CD1c-positive myeloid dendritic cell (primary cell): ENCODE results near the gene MGRN1.

Source experiments
- DNase-seq: peaks from one replicate; pipeline ENCODE4 v3.0.0-alpha.2; 2016; ENCODE audit errors: extremely low spot score

MGRN1 gene

DNA sequence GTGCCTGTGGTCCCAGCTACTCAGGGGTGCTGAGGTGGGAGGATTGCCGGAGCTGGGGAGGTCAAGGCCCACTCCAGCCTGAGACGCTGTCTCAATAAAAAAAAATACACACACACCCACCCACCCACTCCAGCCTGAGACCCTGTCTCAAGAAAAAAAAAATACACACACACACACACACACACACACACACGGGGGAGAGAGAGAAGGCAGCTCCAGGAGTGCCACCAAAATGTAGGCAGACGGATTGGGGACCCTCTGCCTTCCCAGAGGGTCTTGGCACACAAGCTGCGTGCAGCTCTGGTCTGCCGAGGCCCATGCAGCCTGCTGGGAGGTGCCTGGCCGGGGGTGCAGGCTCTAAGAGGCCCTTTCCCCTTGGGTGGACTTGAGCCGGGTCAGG, 62.8 kb downstream of the MGRN1 start:
- DNase-seq = no peak

DNA sequence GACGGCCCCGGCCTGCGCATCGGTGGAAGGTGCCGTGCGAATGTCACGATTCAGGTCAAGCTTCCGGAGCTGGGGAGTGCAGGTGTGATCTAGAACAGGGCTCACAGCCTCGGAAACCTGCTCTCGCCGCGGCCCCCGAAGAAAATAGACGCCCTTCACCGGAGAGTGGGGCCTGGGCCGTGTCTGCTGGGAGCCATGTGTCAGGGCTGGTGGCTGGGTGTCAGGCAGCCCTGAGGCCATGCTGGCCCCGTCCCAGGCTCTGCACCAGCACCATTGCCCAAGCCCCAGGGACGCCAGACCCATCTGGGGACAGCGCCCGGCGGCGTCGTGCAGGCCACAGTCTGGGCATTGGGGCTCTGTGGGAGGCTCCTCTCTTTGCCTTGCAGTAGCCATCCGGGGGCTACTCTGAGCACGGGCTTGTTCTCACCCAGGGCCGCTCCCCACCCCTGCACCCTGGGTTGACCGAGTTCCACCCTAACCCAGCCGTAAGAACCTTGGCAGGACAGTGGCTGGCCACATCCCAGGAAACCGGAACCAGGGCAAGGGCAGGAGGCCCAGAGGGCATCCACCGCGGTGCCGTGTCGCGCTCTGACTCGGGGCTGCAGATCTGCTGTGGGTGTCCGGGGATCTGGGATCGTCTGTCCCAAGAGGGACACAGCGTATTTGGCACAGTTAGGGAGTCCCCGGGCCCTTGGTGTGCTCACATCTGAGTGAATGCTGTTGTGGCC, 63.5 kb downstream of the MGRN1 start:
- no peak for DNase-seq

DNA sequence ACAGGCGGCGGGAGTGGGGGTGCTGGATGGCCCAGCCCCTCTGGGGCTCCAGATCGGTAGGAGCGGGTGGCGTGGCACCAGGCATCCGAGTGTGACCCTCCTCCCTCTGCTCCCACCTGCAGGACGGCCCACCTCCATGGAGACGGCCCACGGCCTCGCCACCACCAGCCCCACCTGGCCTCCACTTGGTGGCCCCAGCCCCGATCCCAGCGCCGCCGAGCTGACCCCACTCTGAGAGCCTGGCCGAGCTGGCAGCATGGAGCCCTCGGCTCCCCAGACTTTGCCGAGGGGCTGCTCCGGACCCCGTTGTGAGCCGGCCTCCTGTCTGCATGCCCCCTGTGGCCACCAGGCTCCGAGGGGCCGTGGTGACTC, 64.0 kb downstream of the MGRN1 start:
- no peak for DNase-seq

DNA sequence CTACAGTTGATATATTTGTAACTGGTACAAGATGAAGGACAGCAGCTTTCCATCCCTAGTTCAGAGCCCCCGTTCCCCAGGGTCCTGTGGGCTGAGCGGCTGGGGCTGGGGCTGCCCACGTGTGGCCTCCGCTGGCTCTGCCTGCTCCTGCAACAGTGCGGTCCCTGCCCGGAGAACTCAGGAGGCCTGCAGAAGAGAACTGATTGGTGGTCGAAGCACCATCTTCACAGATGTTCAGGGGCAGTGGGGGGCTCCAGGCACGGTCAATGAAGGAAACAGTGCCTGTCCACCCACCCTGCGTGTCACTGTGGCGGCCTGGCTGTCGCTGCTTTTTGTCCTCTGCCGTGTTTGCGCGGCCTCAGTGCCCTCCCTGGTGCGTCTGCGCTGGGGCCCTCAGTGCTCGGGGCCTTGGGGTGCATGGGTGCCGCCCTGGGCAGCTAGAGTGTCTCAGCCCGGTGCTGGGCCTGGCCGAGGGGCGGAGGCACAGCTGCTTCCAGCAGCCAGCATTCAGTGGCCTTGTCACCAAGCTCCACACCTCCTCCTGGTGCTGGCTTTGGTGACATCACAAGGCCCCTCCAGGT, 64.6 kb downstream of the MGRN1 start:
- no peak for DNase-seq

DNA sequence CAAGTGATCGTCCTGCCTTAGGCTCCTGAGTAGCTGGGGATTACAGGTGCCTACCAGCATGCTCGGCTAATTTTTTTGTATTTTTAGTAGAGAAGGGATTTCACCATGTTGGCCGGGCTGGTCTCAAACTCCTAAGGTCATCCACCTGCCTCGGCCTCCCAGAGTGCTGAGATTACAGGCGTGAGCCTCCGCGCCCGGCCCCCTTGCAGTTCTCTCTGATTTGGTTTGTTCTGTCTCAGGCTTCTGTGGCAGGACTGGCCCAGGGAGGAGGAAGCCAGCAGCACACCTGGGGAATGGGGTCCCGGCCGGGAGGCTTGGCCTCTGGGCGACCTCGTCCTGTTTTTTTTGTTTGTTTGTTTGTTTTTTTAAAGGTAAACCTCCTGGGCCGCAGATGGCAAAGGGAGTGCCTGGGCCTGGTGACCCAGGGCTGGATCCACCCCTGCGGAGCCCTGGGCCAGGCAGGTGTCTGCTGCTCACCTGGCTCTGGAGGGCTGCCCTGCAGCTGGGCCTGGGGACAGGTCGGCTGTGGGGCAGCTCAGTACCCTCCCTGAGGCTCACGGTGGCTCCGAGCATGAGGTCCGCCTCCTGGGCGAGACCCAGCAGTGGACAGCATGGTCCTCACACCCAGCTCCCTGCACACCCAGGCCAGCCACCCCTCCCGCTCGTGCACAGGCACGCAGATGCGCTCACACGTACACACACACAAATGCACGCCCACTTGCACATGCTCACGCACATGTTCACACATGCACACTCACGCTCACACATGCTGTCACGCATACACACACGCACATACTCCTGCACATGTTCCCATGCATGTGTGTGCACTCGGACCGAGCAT, 65.5 kb downstream of the MGRN1 start:
- no peak for DNase-seq

DNA sequence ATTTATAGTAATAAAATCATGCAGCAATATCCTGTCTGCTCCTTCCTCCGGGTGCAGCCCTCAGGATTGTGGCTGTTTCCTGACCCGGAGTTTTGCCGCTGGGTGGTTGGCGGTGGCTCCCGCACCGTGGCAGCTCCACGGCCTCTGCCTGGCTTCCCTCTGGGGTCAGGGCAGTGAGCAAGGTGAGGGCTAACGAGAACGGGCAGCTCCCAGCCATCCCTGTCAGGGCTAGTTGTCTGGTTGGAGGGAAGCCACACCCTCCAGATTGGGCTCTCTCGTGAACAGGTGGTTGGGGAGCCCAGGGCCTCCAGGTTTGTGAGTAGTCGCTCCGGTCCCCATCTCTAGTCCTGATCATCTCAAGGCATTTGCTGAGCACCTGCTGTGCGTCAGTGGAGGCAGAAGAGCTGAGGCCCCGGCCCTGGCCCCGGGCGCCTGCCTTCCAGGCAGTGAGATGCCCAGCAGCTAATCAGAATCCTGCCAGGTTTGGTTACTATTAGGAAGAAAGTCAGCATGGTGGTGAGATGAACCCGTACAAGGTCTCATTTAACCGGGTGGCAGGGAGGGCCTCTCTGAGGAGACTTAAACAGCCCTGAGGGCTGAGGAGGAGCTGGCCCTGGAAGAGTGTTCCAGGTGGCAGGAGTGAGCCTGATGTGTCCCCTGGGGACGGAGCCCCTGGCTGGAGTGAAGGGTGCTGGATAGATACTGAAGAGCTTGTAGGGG, 66.5 kb downstream of the MGRN1 start:
- no peak for DNase-seq

DNA sequence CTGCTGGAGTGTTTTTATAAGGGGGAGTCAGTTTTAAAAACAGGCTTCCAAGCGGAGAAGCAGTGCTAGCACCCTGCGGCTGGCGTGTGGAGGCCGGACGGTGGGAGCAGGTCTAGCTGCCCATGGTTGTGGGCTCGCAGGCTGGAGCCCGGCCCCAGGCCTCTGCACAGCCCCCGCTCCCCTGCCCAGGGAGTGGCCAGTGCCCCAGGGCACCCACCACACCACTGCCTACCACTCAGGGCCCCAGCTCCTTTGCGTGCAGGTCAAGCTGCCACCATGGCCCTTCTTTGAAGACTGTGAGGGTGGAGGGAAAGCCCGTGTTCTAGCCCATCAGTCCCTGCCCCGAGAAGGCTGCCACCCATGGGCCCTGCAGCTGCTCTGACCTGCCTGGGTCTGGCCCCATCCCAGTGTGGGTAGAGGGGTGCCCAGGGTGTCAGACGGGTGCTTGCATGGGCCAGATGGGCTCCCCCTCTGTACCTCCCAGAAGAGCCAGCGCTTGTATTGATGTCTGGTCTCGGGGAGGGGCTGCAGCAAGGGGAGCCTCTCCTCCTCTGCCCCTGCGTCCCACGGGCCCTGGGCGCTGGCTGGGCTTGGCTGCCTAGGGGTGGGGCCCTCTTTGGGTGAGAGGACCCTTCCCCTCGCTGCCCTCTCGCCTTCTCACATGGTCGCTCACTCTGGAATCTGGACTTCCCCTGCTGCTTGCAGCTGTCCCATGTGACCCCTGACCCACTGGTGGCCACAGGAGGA, 67.2 kb downstream of the MGRN1 start:
- DNase-seq = no peak

DNA sequence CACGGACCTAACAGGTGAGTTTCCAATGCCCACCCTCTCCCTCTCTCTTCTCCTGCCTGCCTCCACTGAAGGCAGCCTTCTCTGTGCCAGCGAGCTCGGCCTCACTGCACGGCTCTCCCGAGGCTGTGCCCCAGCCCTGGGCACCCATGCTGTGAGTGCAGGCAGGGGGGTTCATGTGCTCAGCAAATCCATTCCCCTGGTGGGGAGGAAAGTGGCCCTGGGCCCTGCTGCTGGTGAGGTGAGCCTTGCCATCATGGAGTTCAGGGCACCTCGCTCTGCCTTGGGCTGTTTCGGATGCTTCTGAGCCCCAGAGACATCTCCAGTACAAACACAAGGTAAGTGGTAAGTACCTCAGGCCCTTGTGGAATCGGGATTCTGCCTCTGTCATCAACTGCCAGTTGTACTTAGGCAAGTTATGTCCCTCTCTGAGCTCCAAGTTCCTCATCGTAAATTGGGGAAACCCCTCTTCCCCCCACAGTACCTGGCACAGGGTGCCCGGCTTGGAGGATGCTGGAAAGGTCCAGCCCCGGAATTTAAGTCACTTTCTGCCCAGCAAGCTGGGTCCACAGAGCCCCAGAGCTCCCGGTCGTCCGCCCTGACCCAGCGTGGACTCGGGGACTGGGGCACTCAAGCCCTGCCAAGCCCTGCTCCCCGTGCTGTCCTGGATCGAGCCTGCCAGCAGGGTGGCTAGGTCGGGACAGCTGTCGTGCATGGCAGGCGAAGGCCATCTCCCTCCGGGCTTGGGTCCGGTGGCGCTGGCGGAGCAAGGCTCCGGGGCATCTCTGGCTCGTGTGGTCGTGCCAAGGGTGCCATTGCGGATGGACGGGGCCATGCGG, 68.1 kb downstream of the MGRN1 start:
- DNase-seq = peak; percentile 54

DNA sequence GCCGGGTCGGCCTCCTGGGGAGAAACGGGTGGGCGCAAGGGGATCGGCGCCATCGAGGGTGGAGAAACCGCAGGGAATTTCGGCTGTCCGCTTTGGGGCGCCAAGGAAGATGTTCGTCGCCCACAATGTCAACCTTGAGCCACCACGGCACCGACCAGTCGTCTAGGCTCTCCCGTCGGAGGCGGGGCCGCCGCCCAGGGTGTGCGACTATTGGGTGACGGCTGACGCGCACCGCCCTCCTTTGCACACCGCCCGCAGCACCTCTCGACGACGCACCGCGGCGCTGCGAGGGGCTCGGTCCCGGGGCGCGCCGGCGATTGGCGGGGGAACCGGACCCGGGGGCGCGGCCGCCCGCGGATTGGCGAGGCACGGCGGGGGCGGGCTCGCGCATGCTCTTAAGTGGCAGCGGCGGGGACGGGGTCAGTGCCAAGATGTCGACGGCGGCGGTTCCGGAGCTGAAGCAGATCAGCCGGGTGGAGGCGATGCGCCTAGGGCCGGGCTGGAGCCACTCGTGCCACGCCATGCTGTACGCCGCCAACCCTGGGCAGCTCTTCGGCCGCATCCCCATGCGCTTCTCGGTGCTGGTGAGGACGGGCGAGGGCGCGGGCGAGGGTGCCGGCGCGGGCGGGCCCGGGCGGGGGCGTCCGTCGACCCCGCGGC, 68.8 kb downstream of the MGRN1 start, which contains the start of gene NUDT16L1:
NUDT16L1 (plus strand) TSS at position 267 of the 660 bp plus-strand sequence; CDS start at position 432, 165 bp downstream.
- DNase-seq = peak; percentile 99

DNA sequence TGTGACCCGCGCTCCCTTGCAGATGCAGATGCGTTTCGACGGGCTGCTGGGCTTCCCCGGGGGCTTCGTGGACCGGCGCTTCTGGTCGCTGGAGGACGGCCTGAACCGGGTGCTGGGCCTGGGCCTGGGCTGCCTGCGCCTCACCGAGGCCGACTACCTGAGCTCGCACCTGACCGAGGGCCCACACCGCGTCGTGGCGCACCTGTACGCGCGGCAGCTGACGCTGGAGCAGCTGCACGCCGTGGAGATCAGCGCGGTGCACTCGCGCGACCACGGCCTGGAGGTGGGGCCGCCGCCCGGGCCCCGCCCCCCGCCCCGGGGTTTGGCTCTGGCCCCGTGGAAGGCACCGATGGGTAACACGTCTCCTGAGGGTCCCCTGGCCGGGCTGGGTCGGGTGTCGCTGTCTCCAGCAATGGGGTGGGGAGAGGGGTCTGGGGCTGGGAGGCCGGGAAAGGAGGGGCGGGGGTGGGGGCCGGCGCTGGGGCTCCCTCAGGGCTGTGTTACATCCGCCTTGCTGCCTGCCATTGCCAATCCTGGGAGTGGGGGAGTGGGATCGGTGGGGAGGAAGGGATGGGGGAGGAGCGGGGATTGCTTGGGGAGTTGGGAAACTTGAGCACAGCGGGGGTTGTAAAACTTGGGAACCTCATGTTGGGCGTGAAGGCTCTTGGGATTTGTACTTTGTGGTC, 69.5 kb downstream of the MGRN1 start:
- peak; percentile 30 for DNase-seq

DNA sequence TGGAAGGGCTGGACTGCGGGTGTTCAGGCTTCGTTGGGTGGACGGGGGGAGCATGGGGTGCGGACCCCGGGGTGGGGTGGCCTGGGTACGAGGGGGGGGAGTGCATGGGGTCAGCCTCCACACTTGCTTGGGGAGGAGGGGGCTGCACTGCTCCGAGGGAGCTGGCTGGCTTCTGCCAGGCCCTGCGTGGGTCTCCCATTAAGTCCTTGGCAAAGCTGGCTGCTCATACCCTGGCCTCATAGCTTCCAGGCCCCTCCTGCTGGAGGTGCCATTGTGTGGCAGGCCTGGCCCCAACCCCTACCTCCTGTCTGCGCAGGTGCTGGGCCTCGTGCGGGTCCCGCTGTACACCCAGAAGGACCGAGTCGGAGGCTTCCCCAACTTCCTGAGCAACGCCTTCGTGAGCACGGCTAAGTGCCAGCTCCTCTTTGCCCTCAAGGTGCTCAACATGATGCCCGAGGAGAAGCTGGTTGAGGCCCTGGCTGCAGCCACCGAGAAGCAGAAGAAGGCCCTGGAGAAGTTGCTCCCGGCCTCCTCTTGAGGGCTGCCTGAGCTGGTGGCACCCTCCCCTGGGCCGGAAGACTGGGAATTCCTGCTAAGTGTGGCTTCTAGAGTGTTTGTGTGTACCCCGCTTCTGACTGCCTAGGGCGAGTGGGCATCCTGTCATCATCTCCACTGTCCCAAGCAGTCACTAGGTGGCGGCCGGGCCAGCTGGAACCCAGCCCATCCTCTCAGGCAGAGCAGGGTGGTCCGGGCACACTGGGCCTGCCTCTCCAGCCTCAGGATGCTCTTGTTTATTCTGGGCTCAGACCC, 70.2 kb downstream of the MGRN1 start:
- no peak for DNase-seq

DNA sequence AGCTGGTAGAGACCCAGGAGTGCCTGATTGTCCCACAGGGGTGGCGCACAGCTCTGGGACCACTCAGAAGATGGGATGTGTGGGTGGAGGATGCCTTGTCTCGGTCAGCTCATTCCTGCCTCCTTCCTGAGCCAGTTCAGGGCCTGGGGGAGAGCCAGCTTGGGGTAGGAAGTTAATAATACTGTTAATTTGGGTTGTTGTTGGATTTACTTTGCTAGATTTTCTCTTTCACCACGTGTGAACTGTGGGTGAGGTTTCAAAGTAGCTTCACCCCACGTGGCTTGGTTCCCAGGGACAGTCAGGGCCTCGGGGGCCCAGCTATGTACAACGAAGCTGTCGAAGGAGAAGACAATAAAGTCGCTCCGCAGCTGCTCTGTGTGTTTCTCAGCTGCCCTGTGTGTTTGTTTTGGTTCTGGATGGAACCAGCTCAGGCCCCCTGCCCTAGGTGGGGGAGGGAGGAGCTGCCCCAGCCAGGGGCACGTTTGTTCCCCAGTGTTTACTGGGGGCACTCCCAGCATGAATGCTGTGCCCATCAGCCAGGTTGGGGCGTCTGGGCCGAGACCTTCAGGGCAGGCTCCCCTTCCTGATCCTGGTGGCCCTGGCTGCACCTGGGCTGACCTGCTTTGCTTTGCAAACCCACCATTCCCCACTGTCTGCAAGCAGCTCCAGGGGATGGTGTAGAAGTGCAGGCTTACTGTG, 71.0 kb downstream of the MGRN1 start:
- DNase-seq = no peak

DNA sequence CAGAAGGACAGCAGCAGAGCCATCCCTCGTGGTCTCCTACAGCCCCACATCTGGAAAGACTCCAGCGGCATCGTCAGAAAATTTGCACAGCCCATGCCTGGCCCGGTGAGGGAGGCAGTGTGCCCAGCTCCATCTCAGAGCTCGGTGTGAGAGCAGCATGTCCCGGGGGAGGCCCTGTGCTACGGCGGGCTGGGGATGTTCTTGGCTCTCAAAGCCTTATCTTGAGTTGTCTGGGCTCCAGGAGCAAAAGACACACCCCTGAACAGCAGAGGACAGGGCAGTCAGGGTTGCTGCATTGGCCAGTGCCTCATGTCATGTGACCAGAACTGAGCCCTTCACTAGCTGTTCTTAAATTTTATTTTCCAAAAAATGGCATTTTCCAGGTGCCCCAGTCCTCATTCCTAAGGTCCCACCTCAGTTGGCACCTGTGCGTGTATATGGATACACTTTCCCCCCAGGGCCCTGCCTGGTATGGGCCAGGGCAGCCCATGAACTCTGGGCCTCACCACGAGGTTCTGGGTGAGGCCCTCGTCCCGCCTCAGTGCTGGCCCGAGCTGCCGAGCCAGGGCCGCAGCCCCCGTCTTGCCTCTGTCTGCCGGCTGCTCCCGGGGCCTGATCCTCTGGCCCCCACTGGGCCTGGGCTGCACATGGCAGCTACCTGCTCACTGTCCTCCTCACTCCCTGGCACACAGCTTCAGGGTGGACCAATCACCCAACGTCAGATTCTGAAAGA, 71.7 kb downstream of the MGRN1 start:
- no peak for DNase-seq

DNA sequence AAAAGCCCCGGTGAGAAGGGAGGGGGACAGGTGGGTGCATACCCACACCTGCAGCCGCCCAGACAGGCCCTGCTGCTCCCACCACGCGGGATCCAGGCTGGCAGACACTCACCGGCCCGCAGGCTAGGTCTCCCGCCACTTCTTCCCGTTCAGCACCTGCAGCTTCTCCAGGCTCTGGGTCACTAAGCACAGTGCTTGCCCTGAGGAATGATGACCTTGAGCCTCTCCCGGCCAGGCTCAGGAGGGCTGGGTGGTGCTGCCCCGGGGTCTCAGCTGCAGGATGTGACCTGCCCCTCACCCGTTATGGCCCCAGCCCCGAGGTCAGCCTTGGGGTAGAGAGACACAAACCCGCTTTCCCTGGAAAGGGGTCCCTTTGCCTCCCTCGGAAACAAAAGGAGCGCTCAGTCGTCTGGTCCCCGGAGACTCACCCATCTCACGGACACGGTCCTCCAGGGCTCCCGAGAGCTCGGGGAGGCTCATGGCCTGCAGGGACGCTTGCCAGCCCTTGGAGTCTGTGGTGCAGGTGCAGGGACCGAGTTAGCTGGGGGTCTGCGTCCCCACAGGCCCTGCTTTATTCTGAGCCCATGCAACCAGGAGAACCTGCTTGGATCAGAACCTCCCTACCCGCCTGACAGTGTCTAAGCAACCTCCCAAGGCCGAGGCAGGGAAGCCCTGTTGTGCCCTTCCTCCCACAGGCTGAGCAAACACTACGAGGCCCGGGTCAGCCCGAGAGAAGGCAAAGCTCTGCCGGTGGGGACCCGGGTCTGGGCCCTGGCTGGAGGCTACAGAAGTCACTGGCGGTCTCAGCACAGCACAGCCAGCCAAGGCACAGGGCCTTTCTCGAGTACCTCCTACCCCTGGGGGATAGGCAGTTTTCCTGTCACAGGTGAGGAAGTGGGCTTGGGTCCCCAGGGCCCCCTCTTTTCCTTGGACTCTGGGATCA, 72.5 kb downstream of the MGRN1 start:
- no peak for DNase-seq

DNA sequence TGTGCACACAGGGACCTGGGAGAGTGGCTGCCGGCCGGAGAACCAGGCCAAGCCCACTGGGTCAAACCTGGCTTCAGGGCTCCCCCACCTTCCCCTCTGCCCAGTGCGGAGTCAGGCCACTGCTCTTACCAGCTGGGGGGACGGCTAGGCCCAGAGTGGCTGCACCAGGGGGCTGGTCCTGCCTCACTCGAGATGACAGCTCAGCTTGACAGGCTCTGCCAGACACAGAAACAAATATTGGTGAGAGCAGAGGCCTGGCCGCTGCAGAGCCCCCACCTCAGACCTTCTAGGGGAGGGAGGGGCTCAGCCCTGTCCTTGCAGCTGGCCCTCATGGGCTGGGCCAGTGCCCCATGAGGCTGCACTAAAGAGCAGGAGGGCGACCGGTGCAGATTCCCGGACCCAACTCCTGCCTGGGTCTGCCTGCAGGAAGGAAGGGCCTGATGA, 73.2 kb downstream of the MGRN1 start:
- no peak for DNase-seq
